Measurements from ENCODE around the gene COL4A6.

Gene COL4A6

GRCh38 chrX:108199691-108200090 is 238.5 kb downstream of the COL4A6 start:
- TF ChIP-seq, protein P1, sequence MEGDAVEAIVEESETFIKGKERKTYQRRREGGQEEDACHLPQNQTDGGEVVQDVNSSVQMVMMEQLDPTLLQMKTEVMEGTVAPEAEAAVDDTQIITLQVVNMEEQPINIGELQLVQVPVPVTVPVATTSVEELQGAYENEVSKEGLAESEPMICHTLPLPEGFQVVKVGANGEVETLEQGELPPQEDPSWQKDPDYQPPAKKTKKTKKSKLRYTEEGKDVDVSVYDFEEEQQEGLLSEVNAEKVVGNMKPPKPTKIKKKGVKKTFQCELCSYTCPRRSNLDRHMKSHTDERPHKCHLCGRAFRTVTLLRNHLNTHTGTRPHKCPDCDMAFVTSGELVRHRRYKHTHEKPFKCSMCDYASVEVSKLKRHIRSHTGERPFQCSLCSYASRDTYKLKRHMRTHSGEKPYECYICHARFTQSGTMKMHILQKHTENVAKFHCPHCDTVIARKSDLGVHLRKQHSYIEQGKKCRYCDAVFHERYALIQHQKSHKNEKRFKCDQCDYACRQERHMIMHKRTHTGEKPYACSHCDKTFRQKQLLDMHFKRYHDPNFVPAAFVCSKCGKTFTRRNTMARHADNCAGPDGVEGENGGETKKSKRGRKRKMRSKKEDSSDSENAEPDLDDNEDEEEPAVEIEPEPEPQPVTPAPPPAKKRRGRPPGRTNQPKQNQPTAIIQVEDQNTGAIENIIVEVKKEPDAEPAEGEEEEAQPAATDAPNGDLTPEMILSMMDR (conservative IDR thresholded peaks at IDR 0.05; ENCODE audit: low read depth, low read length), result peak; percentile 62

GRCh38 chrX:108199041-108199440 is 239.2 kb downstream of the COL4A6 start:
- TF ChIP-seq, protein P1 (conservative IDR thresholded peaks at IDR 0.05; ENCODE audit: low read depth, low read length), result no peak
- H3K4me3 ChIP-seq (ENCODE audit: low read length), result no peak overlapping the region
- DNase-seq (ENCODE audit: low read depth), result no peak

More at GRCh38 chrX:108199691-108200090, 238.5 kb downstream of the COL4A6 start:
- H3K4me3 ChIP-seq (ENCODE audit: low read length), result no peak overlapping the region
- DNase-seq (ENCODE audit: low read depth), result no peak

GRCh38 chrX:108198420-108198819 is 239.8 kb downstream of the COL4A6 start:
- no peak for DNase-seq (ENCODE audit: low read depth)
- TF ChIP-seq, protein P1 (conservative IDR thresholded peaks at IDR 0.05; ENCODE audit: low read depth, low read length), result no peak
- no peak overlapping the region for H3K4me3 ChIP-seq (ENCODE audit: low read length)

- TF ChIP-seq, protein P1 (conservative IDR thresholded peaks at IDR 0.05; ENCODE audit: low read depth, low read length), result no peak
- no peak overlapping the region for H3K4me3 ChIP-seq (ENCODE audit: low read length)
- DNase-seq (ENCODE audit: low read depth), result peak; percentile 75
Observed at GRCh38 chrX:108186811-108187210, 251.4 kb downstream of the COL4A6 start.

- TF ChIP-seq, protein P1 (conservative IDR thresholded peaks at IDR 0.05; ENCODE audit: low read depth, low read length), result no peak
- DNase-seq (ENCODE audit: low read depth), result no peak
Observed at GRCh38 chrX:108178143-108178498, 260.1 kb downstream of the COL4A6 start.

GRCh38 chrX:108177351-108178142 is 260.7 kb downstream of the COL4A6 start:
- no peak overlapping the region for H3K4me3 ChIP-seq (ENCODE audit: low read length)
- DNase-seq (ENCODE audit: low read depth), result peak; percentile 71
- TF ChIP-seq, protein P1 (conservative IDR thresholded peaks at IDR 0.05; ENCODE audit: low read depth, low read length), result no peak

More at GRCh38 chrX:108178143-108178498, 260.1 kb downstream of the COL4A6 start:
- no peak overlapping the region for H3K4me3 ChIP-seq (ENCODE audit: low read length)

- DNase-seq (ENCODE audit: low read depth), result no peak
- H3K4me3 ChIP-seq (ENCODE audit: low read length), result no peak overlapping the region
- TF ChIP-seq, protein P1 (conservative IDR thresholded peaks at IDR 0.05; ENCODE audit: low read depth, low read length), result no peak
Observed at GRCh38 chrX:108173874-108174273, 264.3 kb downstream of the COL4A6 start.
